Measurements from ENCODE around the gene CHAC1. TPM values are rescaled to one million over a fixed set of nuclear protein-coding genes. Genes with fewer than 3 reads are reported as not detected.

CHAC1 gene
- total RNA-seq, 2 donors from 2014 or later = 4.0 to 20.9 TPM

DNA sequence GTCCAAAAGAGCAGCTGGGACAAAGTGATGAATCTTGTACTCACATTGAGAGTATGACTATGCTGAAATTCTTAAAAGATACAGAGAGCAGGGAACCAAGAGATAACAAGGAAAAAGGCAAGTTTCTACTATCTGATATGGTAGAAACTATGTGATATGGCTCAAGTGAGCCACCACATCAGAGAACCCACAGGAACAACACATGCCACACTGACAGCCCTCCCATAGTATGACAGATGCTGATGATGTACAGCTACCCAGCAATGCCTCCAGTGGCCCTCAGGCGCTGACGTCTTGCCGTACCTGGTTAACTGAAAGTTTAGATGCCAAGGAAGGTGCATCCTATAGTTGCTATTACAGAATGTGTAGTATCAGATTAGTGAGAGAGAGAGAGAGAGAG lies 42.4 kb downstream of the CHAC1 start:
- H3K27me3 ChIP-seq = no peaks in the 10 kb centered on the region
- H3K4me3 ChIP-seq = no peak overlapping the region
- no peak overlapping the region for H3K27ac ChIP-seq
- no peaks in the 10 kb centered on the region for H3K4me1 ChIP-seq
- no peaks in the 10 kb centered on the region for H3K9me3 ChIP-seq
- H3K9ac ChIP-seq (ENCODE audit: low read depth in 2 of 2, low read length in 2 of 2) = no peak overlapping the region
- DNase-seq = no peak
- TF ChIP-seq CTCF (IDR thresholded peaks at IDR 0.05) = no peak
- intact Hi-C loops (cut with DNase I) = no loop called here
- H3K36me3 ChIP-seq = peaks cover 7% of the 10 kb centered on the region

GRCh38 chr15:40999190-40999589 lies 45.9 kb downstream of the CHAC1 start:
- H3K4me3 ChIP-seq = no peak overlapping the region
- H3K27ac ChIP-seq = no peak overlapping the region
- no peaks in the 10 kb centered on the region for H3K4me1 ChIP-seq
- no peaks in the 10 kb centered on the region for H3K9me3 ChIP-seq
- DNase-seq = no peak
- H3K9ac ChIP-seq (ENCODE audit: low read depth in 2 of 2, low read length in 2 of 2) = no peak overlapping the region
- peaks cover 7% of the 10 kb centered on the region for H3K36me3 ChIP-seq
- intact Hi-C loops (cut with DNase I) = no loop called here
- no peak for TF ChIP-seq CTCF (IDR thresholded peaks at IDR 0.05)
- no peaks in the 10 kb centered on the region for H3K27me3 ChIP-seq

DNA sequence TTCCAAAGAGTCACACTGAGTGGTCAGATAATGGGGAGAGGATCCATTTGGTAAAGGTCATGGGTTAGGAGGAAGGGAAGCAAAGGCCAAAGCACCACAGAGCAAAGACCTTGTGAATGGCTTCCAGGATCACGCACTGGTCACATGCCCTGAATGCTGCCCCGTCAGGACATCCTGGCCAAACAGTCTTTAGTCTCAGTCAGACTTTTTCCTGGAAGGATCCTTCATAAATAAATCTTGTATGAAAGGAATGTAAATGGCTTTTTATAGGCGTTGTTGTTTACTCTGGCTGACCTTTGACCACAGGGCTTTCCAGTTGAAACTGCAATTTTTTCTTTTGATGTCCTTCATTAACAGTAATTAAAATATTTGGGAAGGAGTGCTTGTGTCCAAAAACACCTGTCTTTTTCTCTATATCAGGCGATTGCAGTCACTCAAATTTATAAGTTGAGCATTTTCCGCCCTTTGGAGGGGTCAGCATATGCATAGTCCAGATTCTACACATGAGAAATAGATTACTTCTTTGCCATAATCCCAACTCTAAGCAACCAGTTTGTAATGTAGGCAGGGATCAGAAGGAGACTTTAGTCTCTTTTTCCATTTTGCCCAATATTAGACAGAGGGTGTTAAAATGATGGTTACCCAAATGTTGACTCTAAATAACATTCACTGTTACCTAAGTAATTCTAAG lies 48.4 kb downstream of the CHAC1 start:
- Histone ChIP-seq H3K27me3 (no peaks in the 10 kb centered on the region), H3K9me3 (no peaks in the 10 kb centered on the region), H3K36me3 (no peaks in the 10 kb centered on the region), H3K27ac (peak overlapping the region; percentile 50), H3K4me1 (no peaks in the 10 kb centered on the region), H3K9ac (ENCODE audit: low read depth in 2 of 2, low read length in 2 of 2) (no peak overlapping the region), H3K4me3 (no peak overlapping the region)
- peak; percentile 76 for DNase-seq
- no peak for TF ChIP-seq CTCF (IDR thresholded peaks at IDR 0.05)
- intact Hi-C loops (cut with DNase I) = no loop called here

DNA sequence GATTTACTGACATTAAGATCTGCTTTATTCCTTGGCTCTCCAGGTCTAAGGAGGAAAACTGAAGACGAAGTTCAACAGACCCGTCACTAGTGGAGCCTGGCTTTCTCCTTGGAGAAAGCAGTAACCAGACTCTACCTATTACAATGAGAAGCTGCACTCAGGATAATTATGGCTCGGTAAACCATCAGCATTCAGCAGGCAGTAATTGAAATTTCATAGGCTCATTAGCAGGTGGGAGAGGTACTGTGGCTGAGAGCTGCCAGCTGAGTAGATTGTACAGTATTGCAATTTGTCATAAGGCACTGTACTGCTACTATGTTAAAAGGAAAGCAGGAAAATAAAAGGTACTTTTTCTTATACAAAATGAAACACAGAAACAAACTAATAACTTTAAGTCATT lies 51.2 kb downstream of the CHAC1 start:
- intact Hi-C loops (cut with DNase I) = no loop called here
- Histone ChIP-seq H3K4me1 (no peaks in the 10 kb centered on the region), H3K9me3 (no peaks in the 10 kb centered on the region), H3K27ac (no peak overlapping the region), H3K4me3 (no peak overlapping the region), H3K36me3 (no peaks in the 10 kb centered on the region), H3K9ac (ENCODE audit: low read depth in 2 of 2, low read length in 2 of 2) (no peak overlapping the region), H3K27me3 (no peaks in the 10 kb centered on the region)
- no peak for DNase-seq
- no peak for TF ChIP-seq CTCF (IDR thresholded peaks at IDR 0.05)

Other genes starting within 250 kb of the CHAC1 start
- 10 to 100 TPM; 31.1 to 49.1 TPM for gene RMDN3, start 198.2 kb upstream of the CHAC1 start, total RNA-seq
- 10 to 100 TPM; 39.5 to 42.5 TPM for gene GCHFR, start 189.4 kb upstream of the CHAC1 start, total RNA-seq
- gene C15orf62, start 183.5 kb upstream of the CHAC1 start, total RNA-seq = under 1 TPM; 0.74 to 0.80 TPM
- 10 to 100 TPM; 22.9 to 27.9 TPM for gene ZFYVE19, start 146.4 kb upstream of the CHAC1 start, total RNA-seq
- 10 to 100 TPM; 38.1 to 48.0 TPM for gene DNAJC17, start 146.0 kb upstream of the CHAC1 start, total RNA-seq
- gene PPP1R14D, start 124.8 kb upstream of the CHAC1 start, total RNA-seq = 100 to 1,000 TPM; 137 to 166 TPM
- 100 to 1,000 TPM; 280 to 330 TPM for gene SPINT1, start 109.4 kb upstream of the CHAC1 start, total RNA-seq
- gene RHOV, start 79.2 kb upstream of the CHAC1 start, total RNA-seq = 10 to 100 TPM; 14.9 to 18.6 TPM
- gene VPS18, start 59.0 kb upstream of the CHAC1 start, total RNA-seq = 10 to 100 TPM; 18.3 to 19.2 TPM
- gene DLL4, start 24.1 kb upstream of the CHAC1 start, total RNA-seq = 10 to 100 TPM; 18.5 to 21.6 TPM
- gene INO80, start 162.8 kb downstream of the CHAC1 start, total RNA-seq = 10 to 100 TPM; 17.6 to 27.4 TPM